SK-N-SH (cell line): ENCODE measurements around the gene CFAP58.

ENCODE experiments used
- CTCF ChIP-seq: fragments of 200-600 bp; sonication (generic); IDR thresholded peaks from 2 replicates; pipeline ENCODE4 v1.6.1; 2017; ENCODE audit warnings: antibody characterized with exemption, mild to moderate bottlenecking, moderate library complexity
- EZH2phosphoT487 ChIP-seq: fragments of 200-600 bp; sonication (generic); IDR thresholded peaks from 2 replicates; pipeline ENCODE4 v1.6.1; 2017; ENCODE audit warnings: low read depth, mixed run types, mild to moderate bottlenecking, antibody characterized with exemption, moderate library complexity, borderline replicate concordance
- FOSL2 ChIP-seq: IDR thresholded peaks from 2 replicates; pipeline ENCODE4 v1.4.0; 2012; ENCODE audit warnings: low read depth, mild to moderate bottlenecking, moderate library complexity, borderline replicate concordance
- FOXJ3 ChIP-seq: sonication (generic); formaldehyde crosslinking; IDR thresholded peaks from 2 replicates; pipeline ENCODE4 v1.5.1; 2020; ENCODE audit warnings: mild to moderate bottlenecking, missing genetic modification reagents
- FOXM1 ChIP-seq: IDR thresholded peaks from 2 replicates; pipeline ENCODE4 v1.4.0; 2012; ENCODE audit warnings: low read depth, mild to moderate bottlenecking
- POLR2AphosphoS5 ChIP-seq: IDR thresholded peaks from 2 replicates; pipeline ENCODE4 v1.6.1; 2012; ENCODE audit warnings: low read depth, low read length
- RFX5 ChIP-seq: IDR thresholded peaks from 2 replicates; pipeline ENCODE4 v1.6.1; 2012; ENCODE audit warnings: mild to moderate bottlenecking, improper control_type of control experiment, low read length
- TCF12 ChIP-seq: IDR thresholded peaks from 2 replicates; pipeline ENCODE4 v1.4.0; 2012
- YY1 ChIP-seq: IDR thresholded peaks from 2 replicates; pipeline ENCODE4 v1.4.0; 2012; ENCODE audit warnings: low read depth, mild to moderate bottlenecking

DNA sequence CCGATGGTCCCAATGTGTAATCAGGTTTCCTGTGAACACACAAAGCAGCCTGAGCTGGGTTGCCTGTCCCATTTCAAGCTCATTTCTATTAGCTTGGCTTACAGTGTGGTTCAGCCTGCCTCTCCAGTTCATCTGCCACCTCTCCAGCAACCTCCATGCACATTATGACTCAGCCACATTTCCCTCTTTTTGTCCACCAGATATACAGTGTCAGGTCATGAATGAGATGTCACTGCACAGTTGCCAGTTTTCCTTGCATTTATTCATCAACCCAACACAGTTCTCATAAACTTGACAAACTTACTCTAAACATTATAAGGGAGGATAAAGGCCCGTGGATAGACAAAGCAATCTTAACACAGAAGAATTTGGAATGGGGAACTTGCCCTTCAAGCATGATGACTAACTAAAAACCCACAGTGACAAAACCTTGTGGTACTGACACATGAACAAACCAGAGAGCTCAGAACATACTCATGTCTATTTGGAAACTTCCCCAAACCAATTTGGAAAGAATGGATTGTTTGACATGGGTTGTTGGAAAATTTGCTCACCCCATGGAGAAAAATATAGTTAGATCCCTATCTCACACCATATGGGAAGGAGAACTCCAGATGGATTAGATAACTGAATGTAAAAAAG is 2.5 kb upstream of the CFAP58 start:
- TF ChIP-seq FOSL2 (no peak), POLR2AphosphoS5 (no peak), YY1 (no peak), CTCF (no peak), FOXJ3 (CRISPR knock-in tag) (no peak), FOXM1 (no peak), TCF12 (no peak), RFX5 (no peak), EZH2phosphoT487 (no peak)
